Measurements from ENCODE around the gene TC2N. TPM values are rescaled to one million over a fixed set of nuclear protein-coding genes. Genes with fewer than 3 reads are reported as not detected.
A peak's percentile ranks its signal among the peaks of the same experiment; 100 is the strongest.

The TC2N gene
- total RNA-seq, 2 donors from 2014 or later: 17.3 to 19.5 TPM

DNA sequence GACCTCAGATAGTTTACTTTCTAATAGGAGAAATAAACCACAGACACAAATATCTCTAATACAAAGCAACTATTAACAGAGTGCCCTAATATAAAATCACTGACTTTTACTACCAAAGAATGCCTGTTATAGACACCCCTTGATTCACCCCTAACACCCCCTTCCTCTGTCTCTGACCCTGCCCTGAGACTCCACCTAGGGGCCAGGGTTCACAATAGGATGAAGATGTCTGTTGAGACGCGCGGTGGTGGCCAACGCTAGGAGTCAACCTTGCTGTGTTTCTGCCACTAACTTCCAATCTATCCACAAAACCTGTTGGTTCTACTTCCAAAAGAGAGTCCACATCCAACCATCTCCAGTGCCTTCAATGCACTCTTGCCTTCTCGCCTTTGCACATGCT lies 10.9 kb upstream of the TC2N start:
- H3K4me1 Mint-ChIP-seq: peaks cover 14% of the 10 kb centered on the region
- no peak for DNase-seq
- Histone ChIP-seq H3K9ac (ENCODE audit: extremely low read depth, low read length, poor library complexity, severe bottlenecking) (no peak overlapping the region), H3K4me3 (ENCODE audit: low read length) (no peak overlapping the region), H3K27ac (ENCODE audit: low read depth, low read length) (no peak overlapping the region), H3K36me3 (ENCODE audit: control insufficient read depth, insufficient read depth, low read length) (no peaks in the 10 kb centered on the region), H3K4me1 (ENCODE audit: control insufficient read depth, insufficient read depth, low read length) (peaks cover 4% of the 10 kb centered on the region), H3K9me3 (ENCODE audit: control insufficient read depth, low read length) (no peaks in the 10 kb centered on the region), H3K27me3 (ENCODE audit: control insufficient read depth, insufficient read depth, low read length, poor library complexity, severe bottlenecking) (peaks cover 56% of the 10 kb centered on the region)
- no peaks in the 10 kb centered on the region for H3K36me3 Mint-ChIP-seq (ENCODE audit: low read depth)
- no peaks in the 10 kb centered on the region for H3K9me3 Mint-ChIP-seq
- H3K4me3 Mint-ChIP-seq: no peak overlapping the region
- no peak overlapping the region for H3K27ac Mint-ChIP-seq
- WGBS, 2 experiments (ENCODE audit: insufficient coverage in 1 of 2, insufficient read length in 1 of 2): 95 to 96% methylated on average over 5 of the region's 5 CpGs
- TF ChIP-seq, protein P1, sequence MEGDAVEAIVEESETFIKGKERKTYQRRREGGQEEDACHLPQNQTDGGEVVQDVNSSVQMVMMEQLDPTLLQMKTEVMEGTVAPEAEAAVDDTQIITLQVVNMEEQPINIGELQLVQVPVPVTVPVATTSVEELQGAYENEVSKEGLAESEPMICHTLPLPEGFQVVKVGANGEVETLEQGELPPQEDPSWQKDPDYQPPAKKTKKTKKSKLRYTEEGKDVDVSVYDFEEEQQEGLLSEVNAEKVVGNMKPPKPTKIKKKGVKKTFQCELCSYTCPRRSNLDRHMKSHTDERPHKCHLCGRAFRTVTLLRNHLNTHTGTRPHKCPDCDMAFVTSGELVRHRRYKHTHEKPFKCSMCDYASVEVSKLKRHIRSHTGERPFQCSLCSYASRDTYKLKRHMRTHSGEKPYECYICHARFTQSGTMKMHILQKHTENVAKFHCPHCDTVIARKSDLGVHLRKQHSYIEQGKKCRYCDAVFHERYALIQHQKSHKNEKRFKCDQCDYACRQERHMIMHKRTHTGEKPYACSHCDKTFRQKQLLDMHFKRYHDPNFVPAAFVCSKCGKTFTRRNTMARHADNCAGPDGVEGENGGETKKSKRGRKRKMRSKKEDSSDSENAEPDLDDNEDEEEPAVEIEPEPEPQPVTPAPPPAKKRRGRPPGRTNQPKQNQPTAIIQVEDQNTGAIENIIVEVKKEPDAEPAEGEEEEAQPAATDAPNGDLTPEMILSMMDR (conservative IDR thresholded peaks at IDR 0.05): peak; percentile 33
- peaks cover 54% of the 10 kb centered on the region for H3K27me3 Mint-ChIP-seq (ENCODE audit: insufficient read depth)

DNA sequence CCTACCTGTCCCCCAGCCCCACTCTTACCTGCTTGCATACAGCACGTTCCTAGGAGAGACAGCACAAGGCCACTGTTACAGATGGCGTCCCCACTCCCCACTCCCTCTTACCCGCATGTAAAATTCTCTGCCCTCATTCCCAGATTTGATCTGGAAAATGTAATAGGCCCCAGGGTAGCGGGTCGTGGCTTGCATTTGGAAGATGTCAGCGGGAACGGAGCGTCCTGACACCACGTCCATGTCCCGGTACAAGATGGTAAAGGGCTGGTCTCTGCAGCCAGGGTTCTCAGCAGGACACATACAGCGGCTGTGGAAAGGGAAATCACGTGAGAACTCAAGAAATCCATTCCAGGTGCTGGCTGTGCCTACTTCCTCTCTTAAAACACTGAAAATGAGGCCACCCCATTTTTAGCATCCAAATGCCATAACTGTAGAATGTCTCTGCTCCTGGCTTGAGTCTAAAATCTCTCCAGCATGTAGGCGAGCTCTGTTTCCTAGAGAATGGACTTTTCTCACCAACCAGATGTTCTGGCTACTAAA lies 10.1 kb upstream of the TC2N start:
- H3K27me3 Mint-ChIP-seq (ENCODE audit: insufficient read depth): peaks cover 62% of the 10 kb centered on the region

DNA sequence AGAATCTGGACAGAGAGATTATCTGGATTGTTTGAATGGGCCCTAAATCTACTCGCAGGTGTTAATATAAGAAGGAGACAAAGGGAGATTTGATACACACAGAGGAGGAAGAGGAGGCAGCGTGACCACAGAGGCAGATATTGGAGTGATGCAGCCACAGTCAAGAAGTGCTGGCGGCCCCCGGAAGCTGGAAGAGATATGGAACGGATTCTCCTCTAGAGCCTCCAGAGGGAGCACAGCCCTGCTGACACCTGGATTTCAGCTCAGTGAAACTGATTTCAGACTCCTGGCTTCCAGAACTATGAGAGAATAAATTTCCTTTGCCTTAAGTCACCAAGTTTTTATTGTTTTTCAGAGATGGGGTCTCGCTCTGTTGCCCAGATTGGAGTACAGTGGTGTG lies 9.2 kb upstream of the TC2N start:
- Histone ChIP-seq H3K36me3 (ENCODE audit: control insufficient read depth, insufficient read depth, low read length) (no peaks in the 10 kb centered on the region), H3K9ac (ENCODE audit: extremely low read depth, low read length, poor library complexity, severe bottlenecking) (no peak overlapping the region), H3K4me1 (ENCODE audit: control insufficient read depth, insufficient read depth, low read length) (peaks cover 4% of the 10 kb centered on the region), H3K27me3 (ENCODE audit: control insufficient read depth, insufficient read depth, low read length, poor library complexity, severe bottlenecking) (peaks cover 70% of the 10 kb centered on the region), H3K4me3 (ENCODE audit: low read length) (no peak overlapping the region), H3K9me3 (ENCODE audit: control insufficient read depth, low read length) (no peaks in the 10 kb centered on the region), H3K27ac (ENCODE audit: low read depth, low read length) (no peak overlapping the region)
- Mint-ChIP-seq H3K36me3 (ENCODE audit: low read depth) (no peaks in the 10 kb centered on the region), H3K9me3 (no peaks in the 10 kb centered on the region), H3K4me3 (no peak overlapping the region), H3K27me3 (ENCODE audit: insufficient read depth) (peaks cover 67% of the 10 kb centered on the region), H3K4me1 (peaks cover 14% of the 10 kb centered on the region), H3K27ac (no peak overlapping the region)
- no peak for DNase-seq
- TF ChIP-seq, protein P1 (conservative IDR thresholded peaks at IDR 0.05): peak; percentile 48
- WGBS, 2 experiments (ENCODE audit: insufficient coverage in 1 of 2, insufficient read length in 1 of 2): 85 to 91% methylated on average over 6 of the region's 6 CpGs

More for the DNA sequence above, 10.1 kb upstream of the TC2N start:
- Histone ChIP-seq H3K9me3 (ENCODE audit: control insufficient read depth, low read length) (no peaks in the 10 kb centered on the region), H3K27me3 (ENCODE audit: control insufficient read depth, insufficient read depth, low read length, poor library complexity, severe bottlenecking) (peaks cover 64% of the 10 kb centered on the region), H3K9ac (ENCODE audit: extremely low read depth, low read length, poor library complexity, severe bottlenecking) (no peak overlapping the region), H3K27ac (ENCODE audit: low read depth, low read length) (no peak overlapping the region), H3K4me3 (ENCODE audit: low read length) (no peak overlapping the region), H3K36me3 (ENCODE audit: control insufficient read depth, insufficient read depth, low read length) (no peaks in the 10 kb centered on the region), H3K4me1 (ENCODE audit: control insufficient read depth, insufficient read depth, low read length) (peaks cover 4% of the 10 kb centered on the region)
- no peaks in the 10 kb centered on the region for H3K36me3 Mint-ChIP-seq (ENCODE audit: low read depth)
- H3K27ac Mint-ChIP-seq: no peak overlapping the region
- H3K4me1 Mint-ChIP-seq: peaks cover 14% of the 10 kb centered on the region
- no peak for DNase-seq
- WGBS, 2 experiments (ENCODE audit: insufficient coverage in 1 of 2, insufficient read length in 1 of 2): 80 to 85% methylated on average over 13 of the region's 13 CpGs
- H3K4me3 Mint-ChIP-seq: no peak overlapping the region
- TF ChIP-seq, protein P1 (conservative IDR thresholded peaks at IDR 0.05): no peak
- H3K9me3 Mint-ChIP-seq: no peaks in the 10 kb centered on the region

All from endodermal cell (in vitro differentiated cells).